HG02885 (cell line): ENCODE data around the gene MB.

Source experiments
- ATAC-seq: cut with Tn5 transposase; IDR thresholded peaks from one replicate; pipeline ENCODE4 v1.9.1; 2021; ENCODE audit warnings: mild to moderate bottlenecking; ENCODE audit not compliant: unreplicated experiment, poor library complexity

MB gene

GRCh38 chr22:35580351-35581022, 36.6 kb downstream of the MB start:
- ATAC-seq, result no peak

- ATAC-seq, result no peak
Observed at GRCh38 chr22:35578836-35579575, 38.1 kb downstream of the MB start.

- no peak for ATAC-seq
Observed at GRCh38 chr22:35577799-35578659, 39.1 kb downstream of the MB start.

- ATAC-seq, result no peak
Observed at GRCh38 chr22:35576671-35577070, 40.5 kb downstream of the MB start.

- no peak for ATAC-seq
Observed at GRCh38 chr22:35575116-35575748, 41.9 kb downstream of the MB start.

GRCh38 chr22:35572556-35572955, 44.6 kb downstream of the MB start:
- no peak for ATAC-seq

- no peak for ATAC-seq
Observed at GRCh38 chr22:35570686-35571194, 46.4 kb downstream of the MB start.

- no peak for ATAC-seq
Observed at GRCh38 chr22:35569916-35570315, 47.2 kb downstream of the MB start.

GRCh38 chr22:35568751-35569739, 48.1 kb downstream of the MB start:
- no peak for ATAC-seq

GRCh38 chr22:35567351-35568141, 49.6 kb downstream of the MB start:
- ATAC-seq, result no peak

GRCh38 chr22:35564975-35565867, 51.9 kb downstream of the MB start:
- ATAC-seq, result no peak

- no peak for ATAC-seq
Observed at GRCh38 chr22:35563211-35563610, 53.9 kb downstream of the MB start.

- no peak for ATAC-seq
Observed at GRCh38 chr22:35561796-35562526, 55.2 kb downstream of the MB start.

- no peak for ATAC-seq
Observed at GRCh38 chr22:35560824-35561223, 56.3 kb downstream of the MB start.

GRCh38 chr22:35560366-35560765, 56.8 kb downstream of the MB start:
- ATAC-seq, result no peak

GRCh38 chr22:35559354-35560005, 57.6 kb downstream of the MB start:
- no peak for ATAC-seq
